Activated T-cell treated with anti-CD3 and anti-CD28 coated beads, Interleukin-2, amount 50 U/mL, for 24 hours (primary cell): ENCODE data around the gene SERGEF.

ENCODE experiments used
- DNase-seq: peaks from one replicate; pipeline ENCODE4 v3.0.0-alpha.2; 2020
- H3K27ac Mint-ChIP-seq: 2 replicates; pipeline ENCODE4 v1.8.0; 2020; ENCODE audit warnings: mild to moderate bottlenecking, mixed read lengths
- H3K27me3 Mint-ChIP-seq: 2 replicates; pipeline ENCODE4 v1.8.0; 2020; ENCODE audit warnings: mixed read lengths
- H3K36me3 Mint-ChIP-seq: 2 replicates; pipeline ENCODE4 v1.8.0; 2020; ENCODE audit warnings: low read depth, mixed read lengths
- H3K4me1 Mint-ChIP-seq: 2 replicates; pipeline ENCODE4 v1.8.0; 2020; ENCODE audit warnings: low read depth, mixed read lengths
- H3K4me3 Mint-ChIP-seq: 2 replicates; pipeline ENCODE4 v1.8.0; 2020; ENCODE audit warnings: mild to moderate bottlenecking, moderate library complexity, mixed read lengths
- H3K9me3 Mint-ChIP-seq: 2 replicates; pipeline ENCODE4 v1.8.0; 2020; ENCODE audit warnings: mixed read lengths

Gene SERGEF

DNA sequence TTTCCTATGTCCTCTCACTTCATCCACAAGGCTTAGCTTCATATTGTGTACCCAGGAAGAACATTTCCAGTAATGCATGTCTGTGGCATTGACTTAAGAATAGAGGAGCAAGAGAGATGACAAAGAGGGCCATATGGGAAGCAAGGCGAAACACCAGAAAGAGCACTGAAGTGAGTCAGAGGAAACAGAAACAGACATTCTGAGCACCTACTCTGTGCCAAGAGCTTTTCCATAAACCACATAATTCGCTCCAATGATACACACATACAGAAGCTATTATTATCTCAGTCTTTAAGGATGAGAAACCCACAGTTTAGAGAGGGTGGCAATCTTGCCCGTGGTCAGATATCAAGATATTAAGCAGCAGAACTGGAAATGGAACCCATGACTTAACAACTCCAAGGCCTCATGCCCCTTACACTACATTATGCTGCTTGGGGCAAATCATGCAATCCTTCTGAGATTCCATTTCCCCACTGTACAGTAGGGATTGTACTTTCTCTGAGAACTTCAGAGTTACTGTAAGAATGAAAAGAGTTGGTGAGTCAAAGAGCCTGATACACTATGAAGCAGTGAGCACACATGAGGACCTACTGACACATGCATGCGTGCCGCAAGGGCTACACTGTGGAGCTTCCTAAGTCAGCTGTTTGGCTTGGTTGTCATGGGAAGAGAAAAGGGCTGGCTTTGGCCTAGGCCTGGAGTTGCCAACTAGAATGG lies 151.7 kb downstream of the SERGEF start:
- H3K4me1 Mint-ChIP-seq, result peaks cover 1% of the 10 kb centered on the region
- H3K27me3 Mint-ChIP-seq, result no peaks in the 10 kb centered on the region
- no peak for DNase-seq
- H3K9me3 Mint-ChIP-seq, result no peaks in the 10 kb centered on the region
- peaks cover 51% of the 10 kb centered on the region for H3K36me3 Mint-ChIP-seq
- no peak overlapping the region for H3K4me3 Mint-ChIP-seq
- peak overlapping the region; percentile 5 for H3K27ac Mint-ChIP-seq

DNA sequence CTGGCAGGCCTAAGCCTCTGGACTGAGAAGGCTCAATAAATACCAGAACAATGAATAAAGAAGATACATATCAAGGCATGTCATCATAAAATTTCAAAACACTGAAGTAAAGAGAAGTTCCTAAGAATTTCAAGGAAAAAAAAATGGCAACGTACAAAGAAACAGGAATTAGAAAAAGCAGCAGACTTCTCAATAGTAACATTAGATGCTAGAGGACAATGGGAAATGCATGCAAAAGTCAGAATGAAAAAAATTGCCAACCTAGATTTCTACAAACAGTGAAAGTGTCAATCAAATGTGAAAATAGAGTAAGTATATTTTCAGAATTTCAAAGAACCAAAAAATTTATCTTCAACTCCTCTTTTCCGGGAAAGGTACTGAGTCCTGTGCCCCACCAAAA lies 153.3 kb downstream of the SERGEF start:
- Mint-ChIP-seq H3K36me3 (peaks cover 53% of the 10 kb centered on the region), H3K27ac (no peak overlapping the region), H3K9me3 (no peaks in the 10 kb centered on the region), H3K27me3 (no peaks in the 10 kb centered on the region), H3K4me1 (peaks cover 6% of the 10 kb centered on the region), H3K4me3 (no peak overlapping the region)
- no peak for DNase-seq

DNA sequence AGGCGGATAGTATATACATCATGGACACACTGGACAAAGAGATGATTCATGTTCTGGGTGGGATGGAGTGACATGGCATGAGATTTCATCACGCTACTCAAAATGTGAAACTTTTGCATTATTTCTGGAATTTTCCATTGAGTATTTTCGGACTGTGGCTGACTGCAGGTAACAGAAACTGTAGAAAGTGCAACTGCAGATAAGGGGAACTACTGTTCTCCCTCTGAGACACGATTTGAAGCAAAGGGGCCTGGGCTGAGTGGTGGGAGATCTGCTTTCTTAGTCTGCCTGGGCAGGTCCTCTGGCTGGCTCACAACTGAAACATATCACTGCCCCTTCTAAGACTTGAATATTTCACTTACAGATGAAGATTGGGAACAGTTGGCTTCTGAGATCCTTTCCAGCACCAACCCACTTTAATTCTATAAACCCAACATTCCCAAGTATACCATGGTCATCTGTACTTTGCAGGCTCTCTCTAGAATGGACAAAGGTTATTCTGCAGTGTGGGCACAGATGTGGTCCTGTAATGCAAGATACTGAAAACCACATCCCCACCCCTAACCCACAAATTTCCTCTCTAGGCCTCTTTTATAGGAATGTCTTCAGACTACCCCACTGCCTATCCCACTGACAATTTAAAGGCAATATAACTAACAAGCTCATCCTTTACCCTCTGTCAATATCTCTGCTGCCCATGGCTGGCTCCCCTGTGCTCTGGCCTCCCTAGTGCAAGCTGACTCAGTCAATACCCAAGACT lies 157.1 kb downstream of the SERGEF start:
- H3K4me3 Mint-ChIP-seq, result no peak overlapping the region
- H3K27ac Mint-ChIP-seq, result no peak overlapping the region
- DNase-seq, result no peak
- no peaks in the 10 kb centered on the region for H3K9me3 Mint-ChIP-seq
- no peaks in the 10 kb centered on the region for H3K27me3 Mint-ChIP-seq
- H3K36me3 Mint-ChIP-seq, result peaks cover 47% of the 10 kb centered on the region
- H3K4me1 Mint-ChIP-seq, result peaks cover 6% of the 10 kb centered on the region

DNA sequence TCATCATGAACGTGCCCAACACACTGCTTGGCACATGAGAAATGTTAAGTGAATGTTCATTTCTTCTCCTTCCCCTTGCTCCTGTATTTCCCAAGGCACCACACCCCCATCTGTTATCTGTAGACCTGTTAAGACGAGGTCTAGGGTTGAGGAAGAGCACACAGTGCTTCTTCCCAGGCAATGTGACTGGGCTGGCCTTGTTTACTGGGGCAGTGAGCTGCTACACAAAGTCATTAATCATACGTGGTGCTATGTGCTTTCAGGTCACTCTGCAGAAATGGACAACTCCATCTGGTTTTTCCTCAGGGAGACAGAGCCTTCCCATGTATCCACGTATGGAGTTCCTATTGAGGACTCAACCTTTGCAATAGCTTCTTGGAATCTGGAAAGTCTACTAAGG lies 159.6 kb downstream of the SERGEF start:
- Mint-ChIP-seq H3K36me3 (peaks cover 36% of the 10 kb centered on the region), H3K4me3 (no peak overlapping the region), H3K27me3 (no peaks in the 10 kb centered on the region), H3K9me3 (no peaks in the 10 kb centered on the region), H3K27ac (no peak overlapping the region), H3K4me1 (peaks cover 6% of the 10 kb centered on the region)
- DNase-seq, result no peak

DNA sequence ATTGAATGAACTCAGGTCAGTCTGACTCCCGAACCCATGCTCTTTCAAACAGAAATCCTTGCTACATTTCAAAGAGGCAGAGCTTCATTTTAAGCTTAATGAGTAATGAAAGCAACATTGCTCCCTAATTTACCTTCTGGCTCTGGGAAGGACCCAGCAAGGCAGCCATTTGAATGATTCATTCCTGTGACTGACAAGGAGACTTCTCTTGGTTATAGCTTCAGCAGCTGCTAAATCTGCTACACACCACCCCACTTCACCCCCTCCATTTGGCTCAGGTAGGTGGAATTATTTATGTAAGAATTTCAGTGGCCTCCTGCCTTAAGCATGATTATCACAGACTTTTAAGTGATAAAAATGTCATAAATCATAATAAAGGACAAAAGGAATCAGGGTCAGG lies 160.6 kb downstream of the SERGEF start:
- Mint-ChIP-seq H3K36me3 (peaks cover 31% of the 10 kb centered on the region), H3K27me3 (no peaks in the 10 kb centered on the region), H3K27ac (no peak overlapping the region), H3K4me3 (no peak overlapping the region), H3K9me3 (no peaks in the 10 kb centered on the region), H3K4me1 (peaks cover 6% of the 10 kb centered on the region)
- DNase-seq, result no peak

DNA sequence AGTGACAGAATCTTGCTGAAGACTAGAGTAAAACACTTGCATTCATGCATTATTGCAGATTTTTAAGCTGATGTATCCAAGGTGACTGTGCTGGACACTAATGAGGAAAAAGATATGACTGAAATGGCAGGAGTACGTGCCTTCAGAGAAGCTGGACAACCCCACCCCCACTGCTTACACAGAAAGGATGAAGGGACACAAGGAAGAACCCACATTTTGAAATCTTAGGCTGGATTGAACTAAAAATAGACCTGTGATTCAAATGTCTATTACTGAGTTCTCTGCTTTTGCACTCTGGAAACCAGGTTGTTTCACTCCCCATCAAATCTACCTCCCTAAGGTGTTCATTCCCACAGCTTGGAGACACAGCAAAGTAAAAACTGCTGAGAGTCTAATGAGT lies 161.2 kb downstream of the SERGEF start:
- no peak overlapping the region for H3K4me3 Mint-ChIP-seq
- H3K27me3 Mint-ChIP-seq, result no peaks in the 10 kb centered on the region
- peaks cover 33% of the 10 kb centered on the region for H3K36me3 Mint-ChIP-seq
- H3K4me1 Mint-ChIP-seq, result peaks cover 6% of the 10 kb centered on the region
- DNase-seq, result no peak
- H3K27ac Mint-ChIP-seq, result no peak overlapping the region
- H3K9me3 Mint-ChIP-seq, result no peaks in the 10 kb centered on the region

DNA sequence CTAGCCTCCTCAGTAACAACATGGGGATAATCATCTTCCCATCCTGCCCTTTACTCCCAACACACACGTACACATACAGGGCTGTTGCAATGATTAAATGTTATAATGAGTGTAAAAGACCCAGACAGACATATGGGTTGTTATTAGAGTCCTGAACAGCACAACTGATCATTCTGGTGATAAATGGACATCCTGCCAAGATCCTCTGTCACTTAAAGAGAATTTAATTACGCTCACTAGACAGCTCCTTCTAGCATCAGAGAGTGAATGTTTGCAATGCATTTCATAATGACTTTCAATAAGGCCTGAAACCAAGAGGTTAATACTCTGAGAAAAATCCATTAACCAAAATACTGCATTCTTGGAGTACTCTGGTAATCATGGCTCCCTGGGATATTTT lies 162.5 kb downstream of the SERGEF start:
- Mint-ChIP-seq H3K4me3 (no peak overlapping the region), H3K36me3 (peaks cover 38% of the 10 kb centered on the region), H3K9me3 (no peaks in the 10 kb centered on the region), H3K27ac (no peak overlapping the region), H3K4me1 (no peaks in the 10 kb centered on the region), H3K27me3 (no peaks in the 10 kb centered on the region)
- DNase-seq, result no peak

DNA sequence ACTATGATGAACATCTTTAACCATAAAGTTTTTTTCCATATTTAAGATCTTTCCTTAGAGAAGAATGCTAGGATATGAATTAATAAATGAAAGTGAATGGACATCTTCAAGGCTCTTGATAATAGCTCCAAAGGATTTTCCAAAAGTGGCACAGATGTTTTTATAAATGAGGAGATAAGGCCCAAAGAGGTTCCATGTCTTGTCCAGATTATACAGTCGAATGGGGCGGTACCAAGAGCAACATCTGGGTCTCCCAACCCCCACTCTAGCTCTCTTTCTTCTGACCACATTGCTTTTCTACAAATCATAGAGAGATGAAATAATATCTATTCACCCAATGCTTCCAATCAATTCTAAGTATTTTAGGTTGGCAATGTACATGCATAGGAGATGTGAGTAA lies 164.1 kb downstream of the SERGEF start:
- H3K27me3 Mint-ChIP-seq, result no peaks in the 10 kb centered on the region
- no peaks in the 10 kb centered on the region for H3K4me1 Mint-ChIP-seq
- H3K4me3 Mint-ChIP-seq, result no peak overlapping the region
- H3K9me3 Mint-ChIP-seq, result no peaks in the 10 kb centered on the region
- H3K27ac Mint-ChIP-seq, result no peak overlapping the region
- peaks cover 45% of the 10 kb centered on the region for H3K36me3 Mint-ChIP-seq
- no peak for DNase-seq

DNA sequence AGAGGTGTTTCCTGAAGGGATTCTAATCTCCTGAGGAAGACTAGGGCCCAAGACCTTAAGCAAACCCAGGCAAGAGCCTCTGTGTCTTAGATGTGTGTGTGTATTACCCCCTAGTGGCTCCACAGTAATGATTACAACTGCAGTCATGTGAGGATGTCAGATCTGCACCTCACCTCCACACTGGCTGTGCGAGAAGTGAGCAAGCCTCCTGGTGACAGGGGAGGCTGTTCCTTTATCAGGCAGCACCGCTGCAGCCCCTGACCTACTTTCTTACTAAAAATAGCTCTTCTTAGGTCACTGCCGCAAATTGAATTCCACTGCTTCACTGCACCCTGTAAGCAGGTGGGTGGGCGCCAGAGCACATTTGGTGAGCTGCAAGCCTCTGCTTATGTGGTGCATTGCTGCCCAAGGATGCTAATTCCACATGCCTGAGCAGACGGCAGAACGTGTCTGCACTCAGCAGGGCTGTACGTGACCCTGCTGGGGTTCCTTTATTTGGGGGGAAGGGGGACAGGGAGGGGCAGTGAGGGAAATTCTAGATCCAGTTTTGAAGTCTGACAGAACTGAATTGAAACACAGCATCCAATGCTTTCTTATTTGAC lies 165.9 kb downstream of the SERGEF start:
- Mint-ChIP-seq H3K9me3 (no peaks in the 10 kb centered on the region), H3K27me3 (no peaks in the 10 kb centered on the region), H3K4me3 (no peak overlapping the region), H3K27ac (no peak overlapping the region), H3K36me3 (peaks cover 53% of the 10 kb centered on the region), H3K4me1 (no peaks in the 10 kb centered on the region)
- no peak for DNase-seq

DNA sequence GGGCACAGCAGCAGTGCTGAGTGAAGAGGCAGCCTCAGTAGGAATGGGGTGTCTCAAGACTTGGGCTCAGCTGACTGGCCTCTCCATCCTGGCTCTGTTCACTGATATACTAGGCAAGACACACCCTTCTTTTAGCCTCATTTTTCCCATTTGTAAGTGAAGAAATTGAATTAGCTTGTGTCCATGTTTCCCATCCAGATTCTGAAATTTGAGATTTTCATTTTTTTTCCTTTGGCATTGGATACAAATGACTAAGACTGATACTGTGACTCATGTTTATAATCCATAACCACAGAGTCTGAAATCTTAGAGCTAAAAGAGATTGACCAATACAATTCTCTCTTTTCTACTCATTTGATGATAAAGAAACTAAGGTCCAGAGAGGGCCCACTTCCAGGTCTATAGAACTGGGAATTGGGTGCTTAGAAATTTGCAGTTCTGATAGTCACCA lies 167.4 kb downstream of the SERGEF start:
- Mint-ChIP-seq H3K4me3 (no peak overlapping the region), H3K27me3 (no peaks in the 10 kb centered on the region), H3K36me3 (peaks cover 42% of the 10 kb centered on the region), H3K27ac (no peak overlapping the region), H3K4me1 (no peaks in the 10 kb centered on the region), H3K9me3 (no peaks in the 10 kb centered on the region)
- no peak for DNase-seq

DNA sequence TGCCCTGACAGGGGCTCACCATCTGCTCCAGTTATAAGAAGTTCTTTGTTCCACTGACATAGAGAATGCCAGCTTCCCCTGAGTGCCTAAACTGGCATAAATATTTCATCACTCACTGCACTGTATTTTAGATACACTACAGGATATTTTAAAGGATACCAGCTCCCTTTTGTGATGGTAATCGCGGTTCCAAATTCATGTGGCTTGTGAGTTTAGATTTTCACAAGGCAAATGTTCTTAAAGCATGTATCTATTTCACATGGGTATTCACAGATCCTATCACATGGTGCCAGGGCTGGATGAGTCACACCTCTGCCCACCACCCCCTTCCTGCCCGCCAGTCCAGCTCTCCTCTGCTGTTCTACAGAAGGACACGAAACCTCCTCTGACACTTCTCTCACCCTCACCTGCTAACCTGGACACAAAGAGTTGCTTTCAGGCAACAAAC lies 172.7 kb downstream of the SERGEF start:
- no peak for DNase-seq

DNA sequence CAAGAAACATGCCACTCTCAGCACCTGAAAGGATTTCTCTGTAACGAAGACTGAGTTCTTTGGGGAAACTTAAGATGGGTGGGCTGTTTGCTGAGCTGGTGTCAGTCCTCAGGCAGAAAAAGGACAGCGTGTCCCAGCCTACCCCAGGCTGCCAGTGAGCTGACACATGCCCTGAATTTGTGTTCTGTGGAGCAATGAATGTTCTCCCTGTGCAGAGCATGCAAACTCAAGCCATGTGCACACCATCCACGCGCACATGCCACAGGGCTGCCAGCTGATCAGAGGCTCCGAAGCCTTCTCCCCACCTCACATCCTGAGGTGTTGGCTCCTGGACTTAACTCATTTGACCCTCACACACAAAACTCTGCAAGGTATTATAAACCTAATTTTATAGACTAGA lies 173.4 kb downstream of the SERGEF start:
- no peaks in the 10 kb centered on the region for H3K27me3 Mint-ChIP-seq
- no peak overlapping the region for H3K27ac Mint-ChIP-seq
- no peaks in the 10 kb centered on the region for H3K9me3 Mint-ChIP-seq
- H3K4me3 Mint-ChIP-seq, result no peak overlapping the region
- peaks cover 9% of the 10 kb centered on the region for H3K36me3 Mint-ChIP-seq
- H3K4me1 Mint-ChIP-seq, result no peaks in the 10 kb centered on the region
- no peak for DNase-seq

More for the DNA sequence above, 172.7 kb downstream of the SERGEF start:
- H3K9me3 Mint-ChIP-seq, result no peaks in the 10 kb centered on the region
- no peak overlapping the region for H3K27ac Mint-ChIP-seq
- no peaks in the 10 kb centered on the region for H3K27me3 Mint-ChIP-seq
- no peaks in the 10 kb centered on the region for H3K4me1 Mint-ChIP-seq
- H3K36me3 Mint-ChIP-seq, result peaks cover 13% of the 10 kb centered on the region
- no peak overlapping the region for H3K4me3 Mint-ChIP-seq

DNA sequence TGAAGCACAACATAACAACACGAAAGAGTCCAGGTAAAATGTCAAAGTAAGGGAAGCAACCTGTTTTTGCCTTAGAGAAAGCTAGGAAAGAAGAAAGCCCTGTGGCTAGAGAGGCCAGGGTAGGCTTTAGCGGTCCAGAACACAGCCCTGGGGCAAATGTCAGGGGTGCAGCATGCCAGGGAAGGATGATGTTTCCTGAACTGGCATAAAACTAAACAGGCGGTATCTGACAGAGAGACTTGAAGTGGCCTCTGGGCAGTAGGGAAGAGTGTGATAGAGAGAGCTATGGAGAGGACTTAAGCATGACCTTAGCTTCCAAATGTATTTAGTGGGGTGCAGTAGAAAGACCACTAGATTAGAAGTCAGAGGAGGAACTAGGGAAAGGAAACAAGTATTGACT lies 174.7 kb downstream of the SERGEF start:
- no peak for DNase-seq
- no peaks in the 10 kb centered on the region for H3K27me3 Mint-ChIP-seq
- H3K4me1 Mint-ChIP-seq, result no peaks in the 10 kb centered on the region
- no peak overlapping the region for H3K4me3 Mint-ChIP-seq
- no peak overlapping the region for H3K27ac Mint-ChIP-seq
- H3K36me3 Mint-ChIP-seq, result peaks cover 6% of the 10 kb centered on the region
- no peaks in the 10 kb centered on the region for H3K9me3 Mint-ChIP-seq

DNA sequence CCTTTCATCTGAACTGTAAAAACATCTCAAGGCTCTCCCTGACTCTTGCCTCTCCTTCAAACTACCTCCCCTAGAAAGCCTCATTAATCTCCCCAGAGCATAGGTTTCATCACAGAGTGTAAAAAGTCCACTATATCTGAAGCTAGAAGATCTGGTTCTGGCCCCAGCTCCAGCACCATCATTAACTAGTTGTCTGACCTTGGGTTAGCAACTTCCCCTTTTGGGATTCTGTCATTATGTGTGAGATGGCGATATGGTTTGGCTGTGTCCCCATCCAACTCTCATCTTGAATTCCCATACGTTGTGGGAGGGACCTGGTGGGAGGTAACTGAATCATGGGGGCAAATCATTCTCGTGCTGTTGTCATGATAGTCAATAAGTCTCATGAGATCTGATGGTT lies 181.0 kb downstream of the SERGEF start:
- Mint-ChIP-seq H3K4me1 (no peaks in the 10 kb centered on the region), H3K36me3 (peaks cover 11% of the 10 kb centered on the region), H3K27me3 (no peaks in the 10 kb centered on the region), H3K9me3 (no peaks in the 10 kb centered on the region), H3K4me3 (no peak overlapping the region), H3K27ac (no peak overlapping the region)
- DNase-seq, result no peak

DNA sequence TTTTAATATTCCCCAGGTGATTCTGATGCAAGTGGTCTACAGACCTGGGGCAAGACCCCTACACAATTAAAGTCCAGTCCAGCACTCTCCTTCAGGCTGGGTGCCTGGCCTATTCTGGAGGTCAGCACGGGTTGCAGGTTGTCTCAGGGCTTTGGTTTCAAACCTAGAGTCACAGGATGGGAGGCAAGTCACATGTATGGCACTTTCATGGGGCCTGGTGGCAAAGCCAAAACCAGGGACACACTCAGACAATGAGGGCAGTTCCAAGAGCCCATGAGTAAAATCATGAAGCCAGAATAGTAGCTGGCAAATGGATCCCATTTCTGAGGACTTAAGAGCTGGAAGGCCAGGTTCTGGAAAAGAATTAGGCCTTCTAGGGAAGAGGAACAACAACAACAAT lies 181.6 kb downstream of the SERGEF start:
- H3K27ac Mint-ChIP-seq, result no peak overlapping the region
- DNase-seq, result no peak
- H3K4me3 Mint-ChIP-seq, result no peak overlapping the region
- no peaks in the 10 kb centered on the region for H3K9me3 Mint-ChIP-seq
- H3K4me1 Mint-ChIP-seq, result no peaks in the 10 kb centered on the region
- H3K27me3 Mint-ChIP-seq, result no peaks in the 10 kb centered on the region
- peaks cover 11% of the 10 kb centered on the region for H3K36me3 Mint-ChIP-seq
